GM18505 (cell line): ENCODE data around the gene RFFL.
"Not testable (repeated sequence)": the region's sequence is repeated elsewhere in the genome, so short reads cannot be mapped to it uniquely, and the experiment has no call there.

Experiments
- ATAC-seq: cut with Tn5 transposase; IDR thresholded peaks from one replicate; pipeline ENCODE4 v1.9.1; 2021; ENCODE audit not compliant: unreplicated experiment
- POLR2A ChIP-seq: IDR thresholded peaks from 4 replicates; pipeline ENCODE4 v1.6.1; 2011; ENCODE audit warnings: borderline replicate concordance; ENCODE audit not compliant: insufficient read depth, insufficient read length; ENCODE audit errors: extremely low read depth

Gene RFFL

GRCh38 chr17:35051183-35051578, 12.3 kb downstream of the RFFL start:
- peak; percentile 17 for TF ChIP-seq POLR2A
- ATAC-seq = peak; percentile 47

- TF ChIP-seq POLR2A = no peak
- ATAC-seq = no peak
Observed at GRCh38 chr17:35050170-35050569, 13.3 kb downstream of the RFFL start.

GRCh38 chr17:35048685-35049379, 14.7 kb downstream of the RFFL start:
- no peak for TF ChIP-seq POLR2A
- no peak for ATAC-seq

- no peak for ATAC-seq
Observed at GRCh38 chr17:35046740-35047283, 16.7 kb downstream of the RFFL start.

GRCh38 chr17:35046245-35046644, 17.3 kb downstream of the RFFL start:
- TF ChIP-seq POLR2A = no peak
- no peak for ATAC-seq

More at GRCh38 chr17:35046740-35047283, 16.7 kb downstream of the RFFL start:
- no peak for TF ChIP-seq POLR2A

- not testable (repeated sequence) for ATAC-seq
Observed at GRCh38 chr17:35045458-35045979, 18.0 kb downstream of the RFFL start.

- no peak for ATAC-seq
- no peak for TF ChIP-seq POLR2A
Observed at GRCh38 chr17:35044181-35044580, 19.3 kb downstream of the RFFL start.

- no peak for ATAC-seq
- TF ChIP-seq POLR2A = no peak
Observed at GRCh38 chr17:35041390-35041789, 22.1 kb downstream of the RFFL start.

GRCh38 chr17:35038453-35038852, 25.1 kb downstream of the RFFL start:
- TF ChIP-seq POLR2A = no peak
- no peak for ATAC-seq

- no peak for ATAC-seq
- no peak for TF ChIP-seq POLR2A
Observed at GRCh38 chr17:35030780-35031179, 32.7 kb downstream of the RFFL start.

GRCh38 chr17:35028531-35029262, 34.8 kb downstream of the RFFL start:
- ATAC-seq = no peak
- no peak for TF ChIP-seq POLR2A

- ATAC-seq = not testable (repeated sequence)
Observed at GRCh38 chr17:35028097-35028496, 35.4 kb downstream of the RFFL start.

GRCh38 chr17:35025541-35025940, 38.0 kb downstream of the RFFL start:
- TF ChIP-seq POLR2A = no peak
- no peak for ATAC-seq

- ATAC-seq = no peak
- TF ChIP-seq POLR2A = no peak
Observed at GRCh38 chr17:35023538-35023937, 40.0 kb downstream of the RFFL start.
